CMK (cell line): ENCODE measurements around the gene GPS1.

Experiments
- DNase-seq: peaks from one replicate; pipeline ENCODE4 v3.0.0-alpha.2; 2010; ENCODE audit warnings: low read depth

Gene GPS1

DNA sequence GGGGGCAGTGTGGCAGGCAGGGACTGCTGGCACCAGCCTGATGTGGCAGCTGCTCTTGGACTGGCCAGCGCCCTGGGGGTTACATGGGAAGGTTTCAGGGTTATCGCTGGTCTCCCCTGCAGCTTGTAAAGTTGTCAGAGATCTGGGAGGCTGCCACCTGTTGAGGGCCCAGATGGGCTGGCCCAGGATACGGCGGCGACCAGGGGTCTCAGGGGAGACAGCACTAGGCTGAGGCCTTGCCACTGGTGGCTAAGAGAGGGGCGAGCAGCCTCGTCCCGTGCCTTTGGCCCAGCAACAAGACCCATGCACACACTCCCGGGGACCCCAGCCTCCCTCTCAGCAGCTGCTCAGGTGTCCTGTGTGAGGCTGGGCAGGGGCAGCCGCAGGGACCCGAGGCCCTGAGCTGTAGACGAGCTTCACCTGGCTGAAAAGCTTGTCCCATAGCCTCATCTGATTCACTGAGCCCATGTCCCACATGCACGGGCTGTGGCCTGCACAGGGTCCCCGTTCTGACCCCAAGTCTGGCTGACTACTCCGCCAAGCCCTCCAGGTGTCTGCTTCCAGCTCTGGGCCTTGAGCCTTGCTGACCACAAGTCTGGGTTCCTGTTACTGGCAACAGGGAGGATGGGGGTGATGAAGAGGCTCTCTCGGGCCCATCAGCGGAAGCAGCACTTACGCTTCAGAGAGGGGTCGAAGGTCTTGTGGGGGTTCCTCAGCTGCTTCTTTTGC is 7.7 kb downstream of the GPS1 start:
- no peak for DNase-seq

DNA sequence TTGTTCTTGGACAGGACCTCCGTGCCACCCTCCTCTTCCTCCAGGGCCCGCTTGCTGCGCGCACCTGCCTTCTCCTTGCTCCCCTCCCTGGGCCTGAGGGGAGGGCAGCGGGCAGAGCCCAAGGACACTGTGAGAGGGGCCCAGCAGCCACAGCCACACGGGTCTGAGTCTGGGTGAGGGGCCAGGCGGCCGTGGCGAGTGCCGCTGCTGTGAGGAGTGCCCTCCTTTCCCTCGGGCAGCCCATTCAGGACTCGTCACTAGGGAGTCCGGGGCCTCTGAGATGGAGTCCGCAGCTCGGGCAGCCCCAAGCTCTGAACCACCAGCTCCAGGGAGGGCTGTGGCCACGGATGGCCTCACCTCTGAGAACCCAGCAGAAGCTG is 8.3 kb downstream of the GPS1 start:
- no peak for DNase-seq

DNA sequence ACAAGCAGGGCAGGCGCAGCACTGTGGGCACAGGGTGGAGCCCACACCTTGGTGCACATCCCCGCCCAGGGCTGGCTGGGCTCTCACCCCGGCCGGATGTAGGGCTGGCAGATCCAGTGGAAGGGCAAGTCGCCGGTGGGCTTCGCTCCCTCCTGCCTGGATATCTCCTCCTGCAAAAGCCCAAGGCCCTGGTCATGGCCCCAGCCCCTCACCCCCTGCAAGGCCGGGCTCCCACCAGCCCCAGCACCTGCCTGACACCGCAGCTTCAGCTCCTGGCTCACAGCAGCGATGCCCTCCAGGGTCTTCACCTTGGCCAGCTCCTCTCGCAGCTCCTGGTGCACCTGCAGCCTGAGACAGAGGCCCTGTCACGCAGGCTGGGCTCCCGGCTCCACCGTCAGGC is 8.9 kb downstream of the GPS1 start:
- no peak for DNase-seq

DNA sequence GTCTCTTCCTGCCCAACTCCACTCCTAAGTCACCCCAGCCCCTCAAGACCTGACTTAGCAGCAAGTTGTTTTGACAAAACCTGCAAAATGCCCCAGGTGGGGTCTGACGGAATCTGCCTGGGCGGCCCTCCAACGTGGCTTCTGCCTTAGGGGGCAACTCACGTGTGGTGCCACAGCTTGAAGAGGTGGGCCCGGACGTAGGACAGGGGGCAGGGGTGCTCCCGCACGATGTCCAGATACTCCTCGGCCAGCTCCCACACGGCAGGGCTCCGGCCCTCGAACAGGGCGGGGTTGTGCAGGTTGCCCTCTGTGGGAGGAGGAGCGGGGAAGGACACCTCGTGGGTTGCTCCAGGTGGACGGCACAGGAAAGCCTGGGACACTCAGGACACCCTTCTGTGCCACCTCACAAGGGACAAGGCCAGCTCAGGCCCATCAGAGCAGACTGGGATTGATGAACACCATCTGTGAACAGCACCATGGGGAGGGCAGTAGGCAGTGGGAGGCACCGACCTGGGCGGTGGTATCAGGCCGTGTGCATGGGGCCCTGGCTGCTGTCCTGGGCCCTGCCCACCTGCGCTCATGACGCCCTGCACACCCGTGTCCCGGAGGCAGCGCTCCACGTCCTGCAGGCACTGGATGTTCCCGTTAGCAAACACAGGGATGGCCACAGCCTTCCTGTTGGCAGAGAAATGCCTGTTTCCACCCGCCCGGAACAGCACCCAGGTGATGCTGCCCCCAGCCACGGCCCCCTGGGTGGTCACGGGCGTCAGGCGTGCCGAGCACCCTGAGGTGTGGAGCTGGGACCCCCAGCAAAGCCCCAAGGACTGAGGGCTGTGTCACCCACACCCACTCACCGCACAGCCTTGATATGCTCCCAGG is 9.6 kb downstream of the GPS1 start:
- DNase-seq: no peak

DNA sequence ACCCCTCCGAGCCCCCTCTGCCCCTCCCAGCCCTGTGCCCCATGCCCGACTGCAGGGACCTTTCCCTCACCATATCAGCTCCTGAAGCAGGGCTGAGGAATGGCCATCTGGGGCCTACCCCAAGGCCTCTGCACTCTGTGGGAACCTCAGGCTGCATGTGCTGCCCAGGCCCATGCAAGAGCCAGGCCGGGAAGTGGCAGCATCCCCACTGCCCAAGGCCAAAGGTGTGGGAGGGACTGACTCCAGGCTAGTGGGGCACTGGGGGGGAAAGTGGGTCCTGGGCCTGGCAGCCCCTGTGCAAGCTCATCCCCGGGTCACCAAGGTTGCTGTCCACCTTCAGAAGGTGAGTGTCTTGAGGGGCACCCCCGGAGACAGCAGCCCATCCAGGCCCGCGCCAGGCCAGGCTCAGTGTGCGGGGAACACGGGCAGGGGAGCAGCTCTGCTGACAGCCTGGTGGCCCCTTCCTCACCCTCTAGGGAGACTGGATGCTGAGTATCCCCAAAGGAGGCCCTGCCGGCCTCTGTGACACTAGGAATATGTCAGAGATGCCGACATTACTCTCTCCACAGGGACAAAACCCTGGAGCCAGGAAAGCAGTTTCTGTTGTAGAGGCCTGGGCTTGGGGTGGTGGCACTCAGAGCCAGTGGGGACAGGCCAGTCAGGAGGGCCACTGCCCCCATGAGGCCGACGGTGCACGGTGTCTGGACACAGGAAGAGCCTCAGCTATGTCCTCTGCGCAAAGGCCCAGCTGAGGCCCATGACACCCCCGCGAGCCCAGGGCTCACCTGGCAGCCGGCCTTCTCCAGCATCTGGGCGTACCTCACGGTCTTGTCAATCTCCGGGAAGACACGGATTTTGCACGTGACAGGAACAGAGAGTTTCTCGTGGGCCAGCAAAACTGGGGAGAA is 10.6 kb downstream of the GPS1 start:
- DNase-seq: no peak

DNA sequence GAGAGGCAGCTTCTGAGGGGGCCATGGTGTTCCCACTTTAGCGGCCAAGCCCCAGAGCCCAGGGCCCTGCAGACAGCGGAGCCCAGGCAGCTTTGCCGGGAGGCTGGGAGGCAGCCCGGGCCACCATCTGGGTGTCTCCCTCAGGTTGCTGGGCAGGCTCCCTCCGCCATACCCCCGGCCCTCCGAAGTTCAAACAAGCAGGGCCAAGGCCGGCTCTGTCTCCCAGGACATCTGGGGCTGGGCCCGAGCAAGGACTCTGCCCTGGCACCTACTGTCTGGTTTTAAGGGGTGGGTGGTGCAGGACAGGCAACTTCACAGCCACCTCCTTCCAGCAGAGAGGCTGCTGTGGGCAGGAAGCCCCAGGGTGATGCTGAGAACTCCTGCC is 11.3 kb downstream of the GPS1 start:
- no peak for DNase-seq

DNA sequence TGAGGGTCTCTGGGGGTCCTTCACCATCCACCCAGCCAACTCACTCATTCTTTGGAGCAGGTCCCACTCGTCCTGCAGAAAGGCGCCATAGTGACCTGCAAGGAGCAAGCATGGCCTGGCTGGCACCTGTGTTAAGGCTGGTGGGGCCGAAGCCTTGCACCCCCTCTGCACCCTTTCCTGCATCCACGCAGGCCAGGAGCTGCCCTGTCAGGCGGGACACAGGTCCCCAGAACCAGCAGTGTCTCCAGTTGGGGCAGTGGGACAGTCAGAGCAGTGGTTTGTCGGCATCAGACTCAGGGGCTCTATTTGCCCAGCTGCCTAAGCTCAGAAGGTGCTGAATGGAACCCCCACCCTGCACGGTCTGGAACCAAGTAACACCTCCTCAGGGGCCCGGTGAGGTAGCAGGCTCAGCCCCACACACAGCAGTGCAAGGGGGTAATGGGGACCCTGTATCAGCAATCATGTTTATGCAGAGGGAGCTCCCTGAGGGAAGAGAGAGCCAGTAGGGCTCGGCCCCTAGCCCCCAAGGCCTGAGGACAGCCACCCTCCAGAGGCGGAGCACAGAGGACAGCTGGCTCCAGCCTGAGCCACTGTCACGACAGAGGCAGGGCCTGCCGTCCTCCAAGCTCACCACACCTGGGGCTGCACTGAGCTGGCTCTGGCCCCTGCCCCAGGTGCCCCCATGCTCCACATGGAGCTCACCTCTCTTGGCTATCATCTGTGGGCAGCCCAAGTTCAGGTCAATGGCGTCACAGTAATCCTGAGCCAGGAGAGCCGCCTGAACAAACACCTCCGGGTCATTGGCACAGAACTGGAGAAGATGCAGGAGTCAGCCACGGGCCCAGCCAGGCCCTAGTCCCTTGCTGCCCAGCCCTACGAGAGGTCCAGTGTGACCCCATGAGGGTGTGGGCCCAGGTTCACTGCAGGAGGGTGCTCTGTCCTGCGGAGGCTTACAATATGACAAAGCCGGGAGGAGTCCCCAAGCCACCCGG is 12.0 kb downstream of the GPS1 start:
- no peak for DNase-seq

DNA sequence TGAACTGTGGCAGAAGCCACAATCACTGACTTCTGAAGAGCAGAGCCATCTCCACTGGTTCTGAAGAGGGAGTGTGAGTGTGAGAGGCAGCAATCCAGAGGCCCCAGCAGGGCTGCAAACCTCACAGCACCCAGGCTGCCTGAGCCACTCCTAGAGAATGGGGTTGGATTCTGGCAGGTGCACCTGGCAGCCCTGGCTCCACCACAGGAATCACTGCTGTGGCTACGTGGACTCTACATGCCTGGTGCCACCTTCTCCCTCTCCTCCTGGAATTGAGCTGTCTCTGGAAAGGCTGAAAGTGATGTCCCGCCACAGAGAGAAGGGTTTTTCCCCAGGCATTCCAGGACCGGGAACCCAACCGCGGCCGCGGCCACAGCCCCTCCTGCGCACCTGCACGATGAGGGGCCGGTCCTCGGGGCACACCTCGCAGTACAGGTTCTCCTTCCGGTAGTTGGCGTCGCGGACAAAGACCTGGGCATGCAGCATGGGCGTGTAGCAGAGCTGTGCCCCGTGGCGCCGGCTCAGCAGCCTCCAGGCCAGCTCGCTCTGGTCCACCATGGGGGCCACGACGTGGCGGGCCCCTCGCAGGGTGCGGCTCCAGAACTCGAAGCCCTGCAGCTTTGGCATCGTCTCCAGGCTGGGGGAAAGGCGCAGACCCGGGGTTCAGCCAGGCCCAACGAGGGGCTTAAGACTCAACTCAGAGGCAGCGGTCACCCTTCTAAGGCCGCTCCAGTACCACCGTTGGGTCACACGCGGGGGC is 12.9 kb downstream of the GPS1 start:
- no peak for DNase-seq

DNA sequence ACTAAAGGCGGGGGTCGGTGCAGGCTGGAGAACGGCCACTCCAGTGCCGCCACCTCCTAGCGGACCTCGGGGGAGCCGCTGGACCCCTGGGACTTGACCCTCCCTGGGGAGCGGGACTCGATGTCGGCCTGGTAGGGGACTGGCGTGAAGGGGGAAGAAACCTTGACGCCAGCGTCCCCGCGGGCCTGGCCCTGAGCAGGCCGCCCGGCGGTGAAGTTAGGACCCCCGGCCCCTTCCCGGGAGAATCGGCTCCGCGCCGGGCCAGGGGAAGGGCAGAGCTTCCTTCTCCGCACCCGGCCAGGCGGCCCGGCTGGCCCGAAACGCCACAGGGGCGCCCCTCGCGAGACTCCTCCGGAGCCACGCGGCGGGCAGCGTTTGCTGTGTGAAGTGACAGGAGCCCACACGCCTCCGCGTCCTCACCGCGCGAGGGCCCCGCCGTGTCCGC is 13.5 kb downstream of the GPS1 start:
- peak; percentile 29 for DNase-seq

DNA sequence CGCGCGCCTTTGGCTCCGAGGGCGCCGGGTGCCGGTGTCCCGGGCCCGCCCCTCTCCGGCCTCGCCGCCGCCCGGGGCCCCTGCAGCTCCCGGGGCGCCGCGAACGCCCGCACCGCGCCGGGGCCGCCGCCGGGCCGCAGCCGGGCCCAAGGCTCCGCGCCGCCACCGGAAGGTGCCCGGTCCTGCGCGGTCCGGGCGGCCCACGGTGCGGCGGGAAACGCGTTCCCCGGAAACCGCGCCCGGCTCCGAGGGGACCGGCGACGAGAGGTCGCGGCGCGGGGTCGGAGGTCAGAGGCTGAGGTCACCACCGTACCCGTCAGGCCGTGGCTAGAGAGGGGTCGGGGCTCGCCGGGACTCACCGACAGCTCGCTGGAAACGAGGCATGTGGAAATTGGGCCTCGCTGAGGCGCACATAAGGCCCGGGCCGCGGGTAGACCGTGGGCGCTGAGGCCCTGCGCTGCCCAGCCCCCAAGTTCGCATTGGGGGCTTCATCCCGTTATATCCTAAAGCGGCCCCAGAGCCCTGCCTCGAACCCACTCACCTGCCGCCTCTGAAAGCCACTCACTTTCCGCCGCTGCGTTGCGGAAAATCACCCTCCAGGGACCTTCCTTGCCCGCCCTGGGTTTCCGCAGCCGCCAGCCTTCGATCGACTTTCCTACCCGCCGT is 14.1 kb downstream of the GPS1 start, which contains the start of gene DUS1L:
Gene DUS1L (minus strand): TSS at position 167 of the 666 bp plus-strand sequence. CDS start 745 bp downstream, outside the sequence.
- DNase-seq: peak; percentile 34

DNA sequence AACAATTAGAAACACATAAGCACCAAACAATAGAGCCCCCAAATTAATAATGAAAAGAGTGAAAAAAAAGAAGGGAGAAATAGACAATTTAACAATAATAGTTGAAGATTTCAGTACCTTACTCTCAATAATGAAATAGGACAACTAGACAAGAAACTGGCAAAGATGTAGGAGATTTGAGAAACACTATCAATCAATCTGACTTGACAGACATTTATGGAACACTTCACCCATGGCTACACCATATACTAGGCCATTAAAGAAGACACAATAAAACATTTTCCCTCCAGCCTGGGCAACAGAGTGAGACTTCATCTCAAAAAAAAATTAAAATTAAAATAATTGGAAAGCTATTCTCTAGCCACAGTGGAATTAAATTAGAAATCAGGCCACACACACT is 18.9 kb downstream of the GPS1 start:
- DNase-seq: no peak

DNA sequence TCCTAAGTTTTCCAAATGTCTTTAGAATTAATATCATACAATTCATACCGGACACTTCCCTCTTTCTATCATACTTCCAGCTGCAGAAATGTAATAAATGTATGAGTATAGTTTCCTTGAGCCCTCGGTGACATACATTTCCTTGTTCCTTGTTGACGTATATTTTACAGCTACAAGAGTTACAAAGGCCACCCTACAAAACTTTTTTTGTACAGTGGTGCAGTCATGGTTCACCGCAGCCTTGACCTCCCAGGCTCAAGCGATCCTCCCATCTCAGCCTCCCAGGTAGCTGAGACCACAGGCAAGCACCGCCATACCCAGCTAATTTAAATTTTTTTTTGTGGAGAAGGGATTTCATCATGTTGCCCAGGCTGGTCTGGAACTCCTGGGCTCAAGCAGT is 21.1 kb downstream of the GPS1 start:
- DNase-seq: no peak

DNA sequence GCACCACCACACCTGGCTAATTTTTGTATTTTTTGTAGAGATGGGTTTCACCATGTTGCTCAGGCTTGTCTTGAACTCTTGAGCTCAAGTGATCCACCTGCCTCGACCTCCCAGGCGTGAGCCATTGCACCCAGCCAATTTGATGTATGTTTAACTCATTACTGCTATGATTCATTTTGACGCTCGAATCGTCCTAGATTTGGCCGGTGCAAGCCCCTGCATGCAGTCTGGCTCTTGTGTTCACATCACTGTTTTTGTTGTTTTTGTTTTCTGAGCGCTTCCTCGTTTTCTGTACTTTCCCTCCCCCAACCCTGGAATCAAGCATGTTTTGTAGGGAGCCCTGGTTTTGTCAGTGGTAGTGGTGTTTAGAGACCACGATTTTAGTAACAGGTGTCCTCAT is 21.7 kb downstream of the GPS1 start:
- no peak for DNase-seq

DNA sequence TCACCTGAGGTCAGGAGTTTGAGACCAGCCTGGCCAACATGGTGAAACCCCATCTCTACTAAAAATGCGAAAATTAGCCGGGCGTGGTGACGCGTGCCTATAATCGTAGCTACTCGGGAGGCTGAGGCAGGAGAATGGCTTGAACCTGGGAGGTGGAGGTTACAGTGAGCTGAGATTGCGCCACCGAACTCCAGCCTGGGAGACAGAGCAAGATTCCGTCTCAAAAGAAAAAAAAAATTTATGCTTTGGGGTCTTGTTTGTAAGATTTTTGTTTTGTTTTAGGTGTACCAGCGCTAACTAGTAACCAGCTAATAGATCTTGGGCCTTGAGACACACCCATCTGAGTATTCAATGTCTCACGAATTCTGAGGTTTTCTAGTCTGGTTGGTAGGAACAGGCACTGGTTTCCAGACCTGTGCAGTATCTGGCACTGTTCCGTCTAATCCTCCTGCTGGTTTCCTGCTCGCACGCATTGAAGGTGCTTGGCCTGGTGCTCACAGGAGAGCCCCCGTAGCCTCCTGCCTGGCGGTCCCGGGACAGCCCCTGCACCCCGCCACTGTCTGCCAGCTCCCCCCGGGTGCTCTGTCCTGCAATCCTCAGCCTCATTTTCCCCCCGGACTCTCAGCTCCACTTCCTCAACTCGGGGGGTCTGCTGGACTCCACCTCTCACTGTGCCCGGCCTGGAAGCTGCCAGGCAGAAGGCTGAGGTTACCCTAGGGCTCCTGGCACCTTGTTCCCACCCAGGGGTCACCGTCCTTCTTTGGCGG is 24.5 kb downstream of the GPS1 start:
- DNase-seq: no peak

DNA sequence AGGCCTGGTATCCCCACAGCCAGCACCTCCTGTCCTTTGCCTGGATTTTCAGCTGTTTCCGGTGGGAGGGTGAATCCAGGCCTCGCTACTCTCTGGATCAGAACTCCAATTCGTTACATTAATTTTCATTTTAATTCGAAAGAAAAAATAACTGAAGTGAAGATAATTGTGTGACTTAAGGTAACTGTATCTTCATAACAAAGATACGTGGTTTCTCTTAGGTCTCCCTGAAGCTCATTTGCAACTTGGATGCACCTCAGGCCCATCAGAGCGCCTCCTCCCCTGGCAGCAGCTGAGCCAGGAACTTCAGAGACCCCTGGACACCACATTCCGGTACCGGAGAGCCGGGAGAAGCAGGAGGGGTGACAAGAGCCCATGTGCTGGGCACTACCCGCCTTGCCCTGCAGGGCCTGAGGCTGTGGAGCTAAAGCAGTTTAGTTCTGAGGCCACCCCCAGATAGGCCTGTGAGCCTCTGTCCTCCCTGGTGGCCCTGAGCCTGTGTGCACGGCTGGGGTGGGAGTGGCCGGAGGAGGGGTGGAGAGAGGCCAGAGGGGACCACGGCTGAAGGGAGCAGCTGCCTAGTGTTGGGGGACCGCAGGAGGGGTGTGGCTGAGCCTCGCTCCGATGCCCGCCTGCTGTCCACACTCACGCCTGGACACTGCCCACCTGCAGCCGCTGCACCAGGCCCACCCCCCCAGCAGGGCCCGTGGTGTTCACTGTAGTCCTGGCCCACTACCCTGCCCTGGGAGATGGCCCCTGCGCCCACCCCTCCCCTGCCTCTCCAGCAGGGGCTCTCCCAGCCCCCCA is 25.3 kb downstream of the GPS1 start:
- no peak for DNase-seq

DNA sequence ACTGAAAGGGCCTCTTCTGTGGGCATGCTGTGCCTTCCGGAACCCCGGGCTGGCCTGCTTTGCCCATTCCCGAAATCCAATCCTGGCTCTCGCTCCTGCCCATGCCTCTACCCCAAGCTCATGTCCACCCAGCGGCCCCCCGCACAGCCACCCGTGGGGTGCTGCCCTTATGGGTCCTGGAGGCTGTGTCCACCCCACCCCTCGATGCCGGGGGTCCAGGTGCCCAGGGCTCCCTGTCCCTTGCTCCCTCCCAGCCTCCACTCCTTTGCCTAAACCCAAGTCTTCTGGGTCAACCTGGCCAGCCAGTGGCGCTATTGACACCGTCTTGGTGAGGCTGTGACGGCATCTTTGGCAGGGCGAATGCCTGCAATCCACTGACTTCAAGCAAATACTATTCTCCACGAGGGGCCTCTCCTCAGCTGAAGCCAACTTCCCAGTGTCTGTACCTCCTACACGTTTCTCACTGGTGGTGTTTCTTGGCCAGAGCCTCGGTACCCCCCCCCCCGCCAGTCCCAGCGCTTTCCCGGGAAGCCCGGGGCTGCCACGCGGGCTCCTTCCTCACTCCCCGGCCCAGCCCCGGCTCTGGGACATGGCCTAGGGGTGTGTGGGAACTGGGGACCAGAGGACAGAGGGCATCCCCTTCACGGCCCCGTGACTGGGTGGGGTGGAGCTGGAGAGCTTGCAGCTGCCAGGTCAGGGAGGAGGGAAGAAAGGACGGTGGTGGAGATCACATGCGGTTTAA is 26.1 kb downstream of the GPS1 start:
- DNase-seq: no peak

DNA sequence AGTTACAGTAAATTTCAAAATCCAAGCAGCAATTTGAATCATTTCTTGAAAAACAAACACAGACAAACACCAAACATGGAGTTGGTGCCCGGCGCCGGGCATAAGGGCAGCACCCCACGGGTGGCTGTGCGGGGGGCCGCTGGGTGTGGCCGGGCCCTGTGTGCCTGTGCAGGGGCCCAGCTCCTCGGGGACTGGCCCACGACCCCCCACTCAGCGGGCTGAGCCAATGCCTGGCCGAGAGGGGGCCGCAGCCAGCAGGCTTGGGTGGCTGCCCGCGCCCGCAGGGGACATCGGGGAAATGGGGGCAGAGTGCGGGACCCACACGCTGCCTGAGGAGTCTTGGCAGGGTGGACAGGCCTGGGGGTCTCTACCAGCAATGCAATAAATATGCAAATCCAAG is 26.7 kb downstream of the GPS1 start:
- DNase-seq: no peak
